ENCODE data around the gene MRM2.

Gene MRM2

GRCh38 chr7:2201686-2202360 is 40.2 kb downstream of the MRM2 start:
- peak; percentile 16 for DNase-seq

- DNase-seq: peak; percentile 19
These were observed 40.9 kb downstream of the MRM2 start for GRCh38 chr7:2201128-2201527.

- DNase-seq: no peak
These were observed 41.4 kb downstream of the MRM2 start for GRCh38 chr7:2200584-2200980.

GRCh38 chr7:2199956-2200583 is 41.9 kb downstream of the MRM2 start:
- DNase-seq: no peak

GRCh38 chr7:2199528-2199927 is 42.5 kb downstream of the MRM2 start:
- no peak for DNase-seq

- no peak for DNase-seq
These were observed 43.2 kb downstream of the MRM2 start for GRCh38 chr7:2198760-2199159.

- DNase-seq: no peak
These were observed 43.8 kb downstream of the MRM2 start for GRCh38 chr7:2198206-2198605.

- no peak for DNase-seq
These were observed 44.4 kb downstream of the MRM2 start for GRCh38 chr7:2197436-2198155.

- DNase-seq: no peak
These were observed 45.3 kb downstream of the MRM2 start for GRCh38 chr7:2196381-2197378.

- DNase-seq: no peak
These were observed 46.4 kb downstream of the MRM2 start for GRCh38 chr7:2195400-2196246.

GRCh38 chr7:2193575-2194305 is 48.3 kb downstream of the MRM2 start:
- no peak for DNase-seq

- DNase-seq: no peak
These were observed 49.0 kb downstream of the MRM2 start for GRCh38 chr7:2192831-2193534.

- no peak for DNase-seq
These were observed 51.0 kb downstream of the MRM2 start for GRCh38 chr7:2191016-2191415.

- DNase-seq: no peak
These were observed 51.5 kb downstream of the MRM2 start for GRCh38 chr7:2190531-2190930.

GRCh38 chr7:2186166-2186565 is 55.8 kb downstream of the MRM2 start:
- DNase-seq: no peak

- no peak for DNase-seq
These were observed 56.3 kb downstream of the MRM2 start for GRCh38 chr7:2185715-2186114.

All from activated CD4-positive, CD25-positive, alpha-beta regulatory T cell treated with anti-CD3 and anti-CD28 coated beads, Interleukin-2, amount 50 U/mL, for 72 hours (primary cell).